ENCODE measurements around the gene CHMP1A.
"Not testable (repeated sequence)": the region's sequence is repeated elsewhere in the genome, so short reads cannot be mapped to it uniquely, and the experiment has no call there.

Gene CHMP1A

GRCh38 chr16:89657442-89658220 lies at the start of gene CHMP1A, which contains the start of gene SPATA33:
Gene CHMP1A (minus strand): TSS chr16:89657708. CDS start chr16:89657588, 120 bp downstream.
Gene SPATA33 (plus strand): TSS chr16:89657836. CDS start chr16:89657912, 76 bp downstream.
- DNase-seq, result peak; percentile 86 to 87

GRCh38 chr16:89706518-89707260 lies 49.2 kb upstream of the CHMP1A start:
- no peak for DNase-seq

- no peak for DNase-seq
These were observed 47.5 kb upstream of the CHMP1A start for GRCh38 chr16:89705006-89705405.

- no peak for DNase-seq
These were observed 46.8 kb upstream of the CHMP1A start for GRCh38 chr16:89704281-89704680.

- peak; percentile 93 to 98 for DNase-seq
These were observed 44.2 kb upstream of the CHMP1A start, which contains the start of gene SPATA2L for GRCh38 chr16:89701425-89702406. Gene SPATA2L (minus strand): TSS chr16:89701705. CDS start chr16:89701232, 473 bp downstream.

GRCh38 chr16:89700649-89701424 lies 43.3 kb upstream of the CHMP1A start:
- DNase-seq, result peak; percentile 49 to 65

GRCh38 chr16:89700100-89700648 lies 42.7 kb upstream of the CHMP1A start:
- peak; percentile 99 to 100 for DNase-seq

- not testable (repeated sequence) for DNase-seq
These were observed 42.2 kb upstream of the CHMP1A start for GRCh38 chr16:89699629-89700099.

- not testable (repeated sequence) for DNase-seq
These were observed 41.2 kb upstream of the CHMP1A start for GRCh38 chr16:89698717-89699116.

- DNase-seq, result peak; percentile 62 to 86
These were observed 40.3 kb upstream of the CHMP1A start for GRCh38 chr16:89697616-89698331.

- DNase-seq, result peak; percentile 92 to 96
These were observed 39.7 kb upstream of the CHMP1A start for GRCh38 chr16:89697161-89697615.

GRCh38 chr16:89696670-89697128 lies 39.2 kb upstream of the CHMP1A start:
- DNase-seq, result no peak

GRCh38 chr16:89695875-89696669 lies 38.6 kb upstream of the CHMP1A start:
- DNase-seq, result no peak

GRCh38 chr16:89695086-89695874 lies 37.8 kb upstream of the CHMP1A start:
- no peak for DNase-seq

- not testable (repeated sequence) for DNase-seq
These were observed 37.2 kb upstream of the CHMP1A start for GRCh38 chr16:89694784-89695085.

- no peak for DNase-seq
These were observed 36.6 kb upstream of the CHMP1A start for GRCh38 chr16:89693931-89694783.

- DNase-seq, result no peak
These were observed 35.8 kb upstream of the CHMP1A start for GRCh38 chr16:89693289-89693731.
